Mesenchymal stem cell (in vitro differentiated cells and primary cell): ENCODE data around the gene RSPH1.

Source experiments
- DNase-seq: peaks from one replicate; pipeline ENCODE4 v3.0.0-alpha.2; 2013
- H2AFZ ChIP-seq: one replicate; pipeline ENCODE4 v1.6.1; 2013; ENCODE audit warnings: low read depth, mild to moderate bottlenecking, control low read depth, inconsistent platforms, low read length, moderate library complexity
- H2AK5ac ChIP-seq: 2 replicates; pipeline ENCODE4 v1.6.1; 2013; ENCODE audit warnings: low read length, moderate library complexity, mild to moderate bottlenecking, inconsistent platforms; ENCODE audit not compliant: severe bottlenecking
- H2BK120ac ChIP-seq: one replicate; pipeline ENCODE4 v1.6.1; 2013; ENCODE audit warnings: low read depth, mild to moderate bottlenecking, inconsistent platforms, low read length, moderate library complexity
- H2BK12ac ChIP-seq, 2 experiments: one replicate each; pipeline ENCODE4 v1.6.1; 2013; ENCODE audit warnings: inconsistent platforms in 2 of 2, low read length in 2 of 2, mild to moderate bottlenecking in 2 of 2, moderate library complexity in 2 of 2, control low read depth in 1 of 2
- H2BK15ac ChIP-seq: one replicate; pipeline ENCODE4 v1.6.1; 2013; ENCODE audit warnings: mild to moderate bottlenecking, low read depth, inconsistent platforms; ENCODE audit not compliant: poor library complexity, severe bottlenecking
- H2BK5ac ChIP-seq: 2 replicates; pipeline ENCODE4 v1.6.1; 2013; ENCODE audit warnings: low read depth, mild to moderate bottlenecking, low read length, control low read depth, inconsistent platforms; ENCODE audit not compliant: poor library complexity, severe bottlenecking
- H3K14ac ChIP-seq, 2 experiments: one replicate each; pipeline ENCODE4 v1.6.1; 2013; ENCODE audit warnings: inconsistent platforms in 2 of 2, low read length in 2 of 2, control low read depth in 1 of 2, mild to moderate bottlenecking in 1 of 2, moderate library complexity in 1 of 2
- H3K18ac ChIP-seq, 2 experiments: one replicate each; pipeline ENCODE4 v1.6.1; 2013; ENCODE audit warnings: inconsistent platforms in 2 of 2, low read length in 2 of 2, control low read depth in 1 of 2, low read depth in 1 of 2, mild to moderate bottlenecking in 1 of 2
- H3K23ac ChIP-seq, 2 experiments: one replicate each; pipeline ENCODE4 v1.6.1; 2013; ENCODE audit warnings: inconsistent platforms in 2 of 2, low read length in 2 of 2, mild to moderate bottlenecking in 2 of 2, moderate library complexity in 2 of 2, control low read depth in 1 of 2
- H3K27ac ChIP-seq: 2 replicates; pipeline ENCODE4 v1.5.1; 2013; ENCODE audit warnings: mild to moderate bottlenecking, moderate library complexity, low read length, control low read depth, inconsistent platforms; ENCODE audit not compliant: poor library complexity, severe bottlenecking
- H3K27me3 ChIP-seq, 2 experiments: 2 replicates each; pipeline versions ENCODE4 v1.6.1 to v1.7.0; 2013; ENCODE audit warnings: low read length in 2 of 2, mild to moderate bottlenecking in 2 of 2, moderate library complexity in 2 of 2, control low read depth in 1 of 2, inconsistent platforms in 1 of 2; ENCODE audit not compliant: control insufficient read depth in 1 of 2, insufficient read depth in 1 of 2
- H3K36me3 ChIP-seq, 2 experiments: 2 replicates each; pipeline versions ENCODE4 v1.6.1 to v1.7.0; 2013; ENCODE audit warnings: low read length in 2 of 2, control low read depth in 1 of 2, inconsistent platforms in 1 of 2, low read depth in 1 of 2, mild to moderate bottlenecking in 1 of 2; ENCODE audit not compliant: insufficient read depth in 2 of 2, control insufficient read depth in 1 of 2
- H3K4ac ChIP-seq, 2 experiments: one replicate each; pipeline ENCODE4 v1.6.1; 2013; ENCODE audit warnings: inconsistent platforms in 2 of 2, low read length in 2 of 2, mild to moderate bottlenecking in 2 of 2, moderate library complexity in 2 of 2, control low read depth in 1 of 2, low read depth in 1 of 2
- H3K4me1 ChIP-seq: 2 replicates; pipeline ENCODE4 v1.6.1; 2013; ENCODE audit warnings: low read depth, low read length, control low read depth; ENCODE audit not compliant: control insufficient read depth, insufficient read depth
- H3K4me2 ChIP-seq: 2 replicates; pipeline ENCODE4 v1.6.1; 2013; ENCODE audit warnings: low read length, mild to moderate bottlenecking, inconsistent platforms; ENCODE audit not compliant: poor library complexity, severe bottlenecking
- H3K4me3 ChIP-seq, 2 experiments: 2 replicates each; pipeline versions ENCODE4 v1.5.1 to v1.7.0; 2013; ENCODE audit warnings: low read length in 2 of 2, mild to moderate bottlenecking in 2 of 2, control low read depth in 1 of 2, low read depth in 1 of 2; ENCODE audit not compliant: insufficient read depth in 1 of 2
- H3K79me1 ChIP-seq: replicated peaks from 2 replicates; pipeline ENCODE4 v1.6.1; 2013; ENCODE audit warnings: mild to moderate bottlenecking, control low read depth, low read length, inconsistent platforms; ENCODE audit not compliant: poor library complexity, severe bottlenecking
- H3K9ac ChIP-seq: 2 replicates; pipeline ENCODE4 v1.7.0; 2013; ENCODE audit warnings: mild to moderate bottlenecking, low read length, moderate library complexity
- H3K9me3 ChIP-seq: 2 replicates; pipeline ENCODE4 v1.7.0; 2013; ENCODE audit warnings: mild to moderate bottlenecking, low read length; ENCODE audit not compliant: control insufficient read depth
- H4K8ac ChIP-seq: one replicate; pipeline ENCODE4 v1.6.1; 2013; ENCODE audit warnings: inconsistent platforms, mild to moderate bottlenecking, low read length, moderate library complexity
- H4K91ac ChIP-seq: one replicate; pipeline ENCODE4 v1.6.1; 2013; ENCODE audit warnings: mild to moderate bottlenecking, low read length, inconsistent platforms
- WGBS: methylation state at CpG from one replicate; pipeline ENCODE4 v1.1.7; 2013; ENCODE audit warnings: mixed read lengths; 5-methylcytosine and 5-hydroxymethylcytosine counted together

Gene RSPH1

GRCh38 chr21:42541174-42541573, 45.1 kb upstream of the RSPH1 start:
- Histone ChIP-seq H3K4me1 (peaks cover 7% of the 10 kb centered on the region), H3K27ac (no peak overlapping the region), H3K4ac (no peak overlapping the region), H3K23ac (no peak overlapping the region), H3K4me2 (no peak overlapping the region), H2AFZ (no peak overlapping the region), H3K79me1 (peaks cover 40% of the 10 kb centered on the region), H2BK15ac (no peak overlapping the region), H2BK120ac (no peak overlapping the region), H2AK5ac (no peak overlapping the region), H3K18ac (no peak overlapping the region), H3K9me3 (no peaks in the 10 kb centered on the region), H3K9ac (no peak overlapping the region), H3K14ac (no peak overlapping the region), H4K8ac (no peak overlapping the region), H2BK5ac (peak overlapping the region; percentile 3), H3K36me3 (peaks cover 0 to 79% of the 10 kb centered on the region in 2 experiments), H3K27me3 (no peaks in the 10 kb centered on the region), H4K91ac (no peak overlapping the region), H3K4me3 (peak overlapping the region in 1 of 2 experiments; percentile 20), H2BK12ac (no peak overlapping the region)
- WGBS = 68% methylated on average over 12 of the region's 12 CpGs
- DNase-seq = no peak

- peaks cover 13% of the 10 kb centered on the region for H3K4me1 ChIP-seq
- no peak overlapping the region for H3K4me3 ChIP-seq
- no peak overlapping the region for H4K8ac ChIP-seq
- peaks cover 42% of the 10 kb centered on the region for H3K79me1 ChIP-seq
- no peak overlapping the region for H2AFZ ChIP-seq
- WGBS = 89% methylated on average over 6 of the region's 8 CpGs
- H2BK5ac ChIP-seq = no peak overlapping the region
- no peak overlapping the region for H3K23ac ChIP-seq
- H2BK120ac ChIP-seq = no peak overlapping the region
- no peak overlapping the region for H3K9ac ChIP-seq
- no peak overlapping the region for H2AK5ac ChIP-seq
- no peak overlapping the region for H2BK15ac ChIP-seq
- H3K18ac ChIP-seq = no peak overlapping the region
- no peak for DNase-seq
- H3K4me2 ChIP-seq = no peak overlapping the region
- peaks cover 0 to 79% of the 10 kb centered on the region in 2 experiments for H3K36me3 ChIP-seq
- no peaks in the 10 kb centered on the region for H3K27me3 ChIP-seq
- no peak overlapping the region for H3K27ac ChIP-seq
- no peaks in the 10 kb centered on the region for H3K9me3 ChIP-seq
- H4K91ac ChIP-seq = no peak overlapping the region
- no peak overlapping the region for H3K4ac ChIP-seq
- H2BK12ac ChIP-seq = no peak overlapping the region
- no peak overlapping the region for H3K14ac ChIP-seq
Measured at GRCh38 chr21:42540396-42540795, 44.4 kb upstream of the RSPH1 start.

- peaks cover 15% of the 10 kb centered on the region for H3K4me1 ChIP-seq
- H3K79me1 ChIP-seq = peaks cover 44% of the 10 kb centered on the region
- peaks cover 0 to 77% of the 10 kb centered on the region in 2 experiments for H3K36me3 ChIP-seq
- no peak overlapping the region for H4K8ac ChIP-seq
- H3K4me2 ChIP-seq = no peak overlapping the region
- no peaks in the 10 kb centered on the region for H3K9me3 ChIP-seq
- H2AFZ ChIP-seq = no peak overlapping the region
- no peak overlapping the region for H4K91ac ChIP-seq
- no peak overlapping the region for H3K27ac ChIP-seq
- H2BK12ac ChIP-seq = no peak overlapping the region
- H3K9ac ChIP-seq = no peak overlapping the region
- no peak overlapping the region for H3K4ac ChIP-seq
- no peak for DNase-seq
- H2BK5ac ChIP-seq = no peak overlapping the region
- 80% methylated on average over 7 of the region's 7 CpGs for WGBS
- H3K18ac ChIP-seq = no peak overlapping the region
- no peak overlapping the region for H3K4me3 ChIP-seq
- H2BK120ac ChIP-seq = no peak overlapping the region
- no peaks in the 10 kb centered on the region for H3K27me3 ChIP-seq
- H2AK5ac ChIP-seq = no peak overlapping the region
- no peak overlapping the region for H2BK15ac ChIP-seq
- no peak overlapping the region for H3K23ac ChIP-seq
- H3K14ac ChIP-seq = no peak overlapping the region
Measured at GRCh38 chr21:42539931-42540343, 43.9 kb upstream of the RSPH1 start.

- 92% methylated on average over 17 of the region's 17 CpGs for WGBS
- peaks cover 48% of the 10 kb centered on the region for H3K79me1 ChIP-seq
- no peak overlapping the region for H2AFZ ChIP-seq
- H3K4me2 ChIP-seq = no peak overlapping the region
- H2BK15ac ChIP-seq = no peak overlapping the region
- no peaks in the 10 kb centered on the region for H3K9me3 ChIP-seq
- H2BK12ac ChIP-seq = no peak overlapping the region
- peaks cover 0 to 77% of the 10 kb centered on the region in 2 experiments for H3K36me3 ChIP-seq
- peak overlapping the region in 1 of 2 experiments; percentile 16 for H3K4me3 ChIP-seq
- H3K23ac ChIP-seq = no peak overlapping the region
- no peak overlapping the region for H2BK120ac ChIP-seq
- H3K4me1 ChIP-seq = peaks cover 21% of the 10 kb centered on the region
- no peak overlapping the region for H4K8ac ChIP-seq
- no peak for DNase-seq
- no peak overlapping the region for H3K9ac ChIP-seq
- no peak overlapping the region for H4K91ac ChIP-seq
- no peak overlapping the region for H3K18ac ChIP-seq
- H2AK5ac ChIP-seq = no peak overlapping the region
- no peak overlapping the region for H3K14ac ChIP-seq
- H3K4ac ChIP-seq = no peak overlapping the region
- H2BK5ac ChIP-seq = no peak overlapping the region
- H3K27me3 ChIP-seq = no peaks in the 10 kb centered on the region
- no peak overlapping the region for H3K27ac ChIP-seq
Measured at GRCh38 chr21:42539342-42539741, 43.3 kb upstream of the RSPH1 start.
